Karpas-422 (cell line): ENCODE measurements around the gene PLA2R1. TPM values are rescaled to one million over a fixed set of nuclear protein-coding genes. Genes with fewer than 3 reads are reported as not detected.

Experiments
- DNase-seq: peaks from one replicate; pipeline ENCODE4 v3.0.0-alpha.2; 2015
- H2AFZ ChIP-seq: fragments of 200-600 bp; sonication (generic); 2 replicates; pipeline ENCODE4 v1.6.1; 2014; ENCODE audit warnings: antibody characterized with exemption, low read length, mixed read lengths
- H3K27ac ChIP-seq: fragments of 200-600 bp; sonication (generic); 2 replicates; pipeline ENCODE4 v1.5.1; 2014; ENCODE audit warnings: mild to moderate bottlenecking, low read length, moderate library complexity
- H3K27me3 ChIP-seq: fragments of 200-600 bp; sonication (generic); 2 replicates; pipeline ENCODE4 v1.6.1; 2014; ENCODE audit warnings: low read length, mixed read lengths
- H3K36me3 ChIP-seq: fragments of 200-600 bp; sonication (generic); 2 replicates; pipeline ENCODE4 v1.6.1; 2014; ENCODE audit warnings: low read length, mixed read lengths; ENCODE audit not compliant: insufficient read depth
- H3K4me1 ChIP-seq: fragments of 200-600 bp; sonication (generic); 2 replicates; pipeline ENCODE4 v1.6.1; 2014; ENCODE audit warnings: mild to moderate bottlenecking, low read length, mixed read lengths
- H3K4me2 ChIP-seq: fragments of 200-600 bp; sonication (generic); 2 replicates; pipeline ENCODE4 v1.6.1; 2014; ENCODE audit warnings: low read length, low read depth, mild to moderate bottlenecking; ENCODE audit not compliant: poor library complexity, severe bottlenecking
- H3K4me3 ChIP-seq: fragments of 200-600 bp; sonication (generic); 2 replicates; pipeline ENCODE4 v1.5.1; 2014; ENCODE audit warnings: mild to moderate bottlenecking, antibody characterized with exemption, low read length, mixed read lengths
- H3K79me2 ChIP-seq: fragments of 200-600 bp; sonication (generic); 2 replicates; pipeline ENCODE4 v1.6.1; 2014; ENCODE audit warnings: mild to moderate bottlenecking, low read length, mixed read lengths
- H3K9ac ChIP-seq: fragments of 200-600 bp; sonication (generic); 2 replicates; pipeline ENCODE4 v1.6.0; 2014; ENCODE audit warnings: low read length
- H3K9me2 ChIP-seq: fragments of 200-600 bp; sonication (generic), shearing (Covaris generic); replicated peaks from 2 replicates; pipeline ENCODE4 v1.6.0; 2014; ENCODE audit warnings: mild to moderate bottlenecking, low read length, moderate library complexity; ENCODE audit not compliant: insufficient read depth
- H3K9me3 ChIP-seq: fragments of 300-700, 200-600 bp; sonication (generic); 2 replicates; pipeline ENCODE4 v1.6.1; 2014; ENCODE audit warnings: low read length, mixed read lengths
- H4K20me1 ChIP-seq: fragments of 200-600 bp; sonication (generic); 2 replicates; pipeline ENCODE4 v1.6.1; 2014; ENCODE audit warnings: mild to moderate bottlenecking, antibody characterized with exemption, low read length, low read depth; ENCODE audit not compliant: insufficient read depth
- total RNA-seq: library from RNA; depleted of rRNA; stranded (reverse); fragments of >200 nt; shearing (Covaris generic); gene quantifications from 2 replicates; pipeline ENCODE4 v1.2.3, GENCODE V29; 2014; ENCODE audit warnings: low replicate concordance; rRNA removed

PLA2R1 gene
- total RNA-seq = not detected in 2 replicates

- Histone ChIP-seq H3K79me2 (no peaks in the 10 kb centered on the region), H3K27ac (no peak within 1 kb of the TSS), H4K20me1 (no peaks in the 10 kb centered on the region), H3K4me1 (no peaks in the 10 kb centered on the region), H3K9me3 (no peaks in the 10 kb centered on the region), H3K4me3 (no peak within 1 kb of the TSS), H3K27me3 (no peaks in the 10 kb centered on the region), H3K9me2 (no peaks in the 10 kb centered on the region), H3K9ac (no peak within 1 kb of the TSS), H3K36me3 (no peaks in the 10 kb centered on the region), H2AFZ (no peak within 1 kb of the TSS), H3K4me2 (no peak within 1 kb of the TSS)
- no peak for DNase-seq
These were observed at the start of gene PLA2R1 for GRCh38 chr2:160062292-160063005. Gene PLA2R1, minus strand, starts transcription at chr2:160062615. Its CDS starts 212 bp downstream, at chr2:160062403.

- Histone ChIP-seq H3K9ac (no peak overlapping the region), H3K4me3 (no peak overlapping the region), H4K20me1 (no peaks in the 10 kb centered on the region), H3K9me2 (no peaks in the 10 kb centered on the region), H3K9me3 (no peaks in the 10 kb centered on the region), H2AFZ (no peak overlapping the region), H3K27ac (no peak overlapping the region), H3K4me1 (no peaks in the 10 kb centered on the region), H3K36me3 (no peaks in the 10 kb centered on the region), H3K79me2 (no peaks in the 10 kb centered on the region), H3K4me2 (no peak overlapping the region), H3K27me3 (no peaks in the 10 kb centered on the region)
- no peak for DNase-seq
These were observed 48.3 kb upstream of the PLA2R1 start for GRCh38 chr2:160110674-160111239.

GRCh38 chr2:160109939-160110673 is 47.7 kb upstream of the PLA2R1 start:
- Histone ChIP-seq H3K27me3 (no peaks in the 10 kb centered on the region), H2AFZ (no peak overlapping the region), H3K9ac (no peak overlapping the region), H3K9me3 (no peaks in the 10 kb centered on the region), H3K9me2 (no peaks in the 10 kb centered on the region), H3K4me1 (no peaks in the 10 kb centered on the region), H3K36me3 (no peaks in the 10 kb centered on the region), H3K79me2 (no peaks in the 10 kb centered on the region), H3K4me2 (no peak overlapping the region), H4K20me1 (no peaks in the 10 kb centered on the region), H3K27ac (no peak overlapping the region), H3K4me3 (no peak overlapping the region)
- DNase-seq = peak; percentile 87

- Histone ChIP-seq H3K9me3 (no peaks in the 10 kb centered on the region), H3K27me3 (no peaks in the 10 kb centered on the region), H3K4me2 (no peak overlapping the region), H3K27ac (no peak overlapping the region), H3K4me3 (no peak overlapping the region), H3K36me3 (no peaks in the 10 kb centered on the region), H3K9me2 (no peaks in the 10 kb centered on the region), H3K9ac (no peak overlapping the region), H2AFZ (no peak overlapping the region), H3K79me2 (no peaks in the 10 kb centered on the region), H4K20me1 (no peaks in the 10 kb centered on the region), H3K4me1 (no peaks in the 10 kb centered on the region)
- no peak for DNase-seq
These were observed 46.8 kb upstream of the PLA2R1 start for GRCh38 chr2:160109243-160109642.

GRCh38 chr2:160108646-160109045 is 46.2 kb upstream of the PLA2R1 start:
- H3K36me3 ChIP-seq = no peaks in the 10 kb centered on the region
- no peak overlapping the region for H3K4me2 ChIP-seq
- H3K79me2 ChIP-seq = no peaks in the 10 kb centered on the region
- H3K9ac ChIP-seq = no peak overlapping the region
- H3K27me3 ChIP-seq = no peaks in the 10 kb centered on the region; the same call in 1 of the 2 replicates
- H3K27ac ChIP-seq = no peak overlapping the region
- H2AFZ ChIP-seq = no peak overlapping the region
- no peaks in the 10 kb centered on the region for H3K9me3 ChIP-seq
- no peak overlapping the region for H3K4me3 ChIP-seq
- DNase-seq = no peak
- H4K20me1 ChIP-seq = no peaks in the 10 kb centered on the region
- no peaks in the 10 kb centered on the region for H3K9me2 ChIP-seq
- no peaks in the 10 kb centered on the region for H3K4me1 ChIP-seq

GRCh38 chr2:160105366-160105765 is 43.0 kb upstream of the PLA2R1 start:
- Histone ChIP-seq H3K9me2 (no peaks in the 10 kb centered on the region), H3K4me2 (no peak overlapping the region), H3K27me3 (no peaks in the 10 kb centered on the region; the same call in 1 of the 2 replicates), H4K20me1 (no peaks in the 10 kb centered on the region), H3K4me3 (no peak overlapping the region), H3K27ac (no peak overlapping the region), H3K4me1 (no peaks in the 10 kb centered on the region), H3K9me3 (no peaks in the 10 kb centered on the region), H2AFZ (no peak overlapping the region), H3K36me3 (no peaks in the 10 kb centered on the region), H3K79me2 (no peaks in the 10 kb centered on the region), H3K9ac (no peak overlapping the region)
- no peak for DNase-seq

GRCh38 chr2:160104115-160104514 is 41.7 kb upstream of the PLA2R1 start:
- Histone ChIP-seq H2AFZ (no peak overlapping the region), H3K9ac (no peak overlapping the region), H3K79me2 (no peaks in the 10 kb centered on the region), H3K9me3 (no peaks in the 10 kb centered on the region), H3K27me3 (no peaks in the 10 kb centered on the region; the same call in 1 of the 2 replicates), H3K4me3 (no peak overlapping the region), H3K27ac (no peak overlapping the region), H4K20me1 (no peaks in the 10 kb centered on the region), H3K36me3 (no peaks in the 10 kb centered on the region), H3K4me2 (no peak overlapping the region), H3K9me2 (no peaks in the 10 kb centered on the region), H3K4me1 (no peaks in the 10 kb centered on the region)
- no peak for DNase-seq

- Histone ChIP-seq H3K36me3 (no peaks in the 10 kb centered on the region), H3K4me1 (no peaks in the 10 kb centered on the region), H3K27ac (no peak overlapping the region), H3K4me3 (no peak overlapping the region), H4K20me1 (no peaks in the 10 kb centered on the region), H3K27me3 (no peaks in the 10 kb centered on the region), H3K4me2 (no peak overlapping the region), H3K9ac (no peak overlapping the region), H3K9me2 (no peaks in the 10 kb centered on the region), H2AFZ (no peak overlapping the region), H3K9me3 (no peaks in the 10 kb centered on the region), H3K79me2 (no peaks in the 10 kb centered on the region)
- no peak for DNase-seq
These were observed 34.9 kb upstream of the PLA2R1 start for GRCh38 chr2:160097326-160097725.
